Measurements from ENCODE around the gene ABRACL. TPM values are rescaled to one million over a fixed set of nuclear protein-coding genes. Genes with fewer than 3 reads are reported as not detected.

Gene ABRACL
- total and polyA plus RNA-seq, 2 of the 4 experiments (the other 2 are of a cell fraction): 16.0 to 27.9 TPM

DNA sequence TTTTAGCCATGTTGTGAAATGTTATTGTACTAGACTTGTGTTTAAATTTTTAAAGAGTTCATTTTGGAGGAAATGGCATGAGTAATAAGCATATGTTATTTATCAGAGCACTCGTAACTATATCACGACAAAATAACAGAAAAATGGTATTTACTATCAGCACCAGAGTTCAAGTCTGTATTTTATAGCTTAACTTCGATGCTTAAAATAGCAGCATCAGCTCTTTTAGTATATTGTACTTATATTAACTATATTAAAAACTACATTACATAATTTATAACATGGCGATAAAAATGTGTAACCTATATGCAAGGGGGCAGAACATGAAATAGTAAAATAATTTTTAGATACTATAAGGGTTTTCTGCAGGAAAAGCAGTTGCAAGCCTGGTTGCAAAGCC lies 52.9 kb downstream of the ABRACL start:
- Histone ChIP-seq H2AK5ac (ENCODE audit: low read depth, low read length) (no peak overlapping the region), H3K18ac (ENCODE audit: low read depth, low read length) (no peak overlapping the region), H3K79me1 (ENCODE audit: low read depth in 1 of 2, low read length in 2 of 2) (no peaks in the 10 kb centered on the region), H3K4me1 (ENCODE audit: control insufficient read depth, insufficient read depth, low read length) (no peaks in the 10 kb centered on the region), H3K9me3 (ENCODE audit: control insufficient read depth, insufficient read depth, low read length) (no peaks in the 10 kb centered on the region), H2BK15ac (ENCODE audit: low read depth, low read length) (no peak overlapping the region), H4K5ac (ENCODE audit: low read depth, low read length) (no peak overlapping the region), H4K91ac (ENCODE audit: insufficient read depth, low read depth, low read length) (no peak overlapping the region), H4K8ac (ENCODE audit: low read depth in 2 of 2, low read length in 2 of 2) (no peak overlapping the region), H3K4me2 (ENCODE audit: low read depth, low read length) (no peak overlapping the region), H2BK5ac (ENCODE audit: low read depth, low read length, poor library complexity, severe bottlenecking) (no peak overlapping the region), H3K36me3 (ENCODE audit: control insufficient read depth, insufficient read depth, low read length) (no peaks in the 10 kb centered on the region), H3K9ac (ENCODE audit: low read depth, low read length) (no peak overlapping the region), H2BK120ac (ENCODE audit: low read depth, low read length) (no peak overlapping the region), H2AFZ (replicated peaks; ENCODE audit: low read length, poor library complexity) (no peak overlapping the region), H3K4ac (ENCODE audit: low read depth, low read length) (no peak overlapping the region), H3K4me3 (ENCODE audit: insufficient read depth, low read depth, low read length) (no peak overlapping the region), H2BK20ac (ENCODE audit: low read depth, low read length) (no peak overlapping the region), H3K23ac (ENCODE audit: low read depth, low read length) (no peak overlapping the region), H2AK9ac (replicated peaks; ENCODE audit: low read depth, low read length, poor library complexity) (no peak overlapping the region), H4K20me1 (ENCODE audit: insufficient read depth, low read length) (no peaks in the 10 kb centered on the region), H3K9me1 (ENCODE audit: insufficient read depth, low read length) (no peaks in the 10 kb centered on the region), H3K56ac (ENCODE audit: extremely low read depth, insufficient read depth, low read length) (no peak overlapping the region), H3K14ac (replicated peaks; ENCODE audit: low read depth, low read length) (no peak overlapping the region), H3K27ac (ENCODE audit: insufficient read depth, low read length) (no peak overlapping the region), H3K27me3 (ENCODE audit: control insufficient read depth, insufficient read depth, low read length) (peaks cover 3% of the 10 kb centered on the region)
- intact Hi-C loops (cut with micrococcal nuclease) (no loop called here), in situ Hi-C loops (cut with MboI; ENCODE audit: low sequenced_read_pairs) (no loop called here), dilution Hi-C loops (cut with HindIII; ENCODE audit: low sequenced_read_pairs, unreplicated experiment) (no loop called here)
- ATAC-seq (ENCODE audit: low read depth): no peak
- CTCF ChIA-PET: no interaction called here
- TF ChIP-seq MAFK (IDR thresholded peaks at IDR 0.05; ENCODE audit: low read depth, low read length) (peak; percentile 43), RCOR1 (IDR thresholded peaks at IDR 0.05; ENCODE audit: insufficient replicate concordance, low read length) (no peak)
- no CpG with 5 or more reads among the region's 4 CpGs for WGBS, 2 experiments (ENCODE audit: extremely low coverage in 2 of 2, insufficient read length in 1 of 2)
- POLR2A ChIA-PET (ENCODE audit: unreplicated experiment): no interaction called here
- BruUV-seq (replicated peaks): no TSS peak
- no peak for DNase-seq

All from IMR-90 (cell line).